CD4-positive, alpha-beta T cell treated with Interleukin-21 for 1 hour (primary cell): Measurements from ENCODE around the gene PPM1H.
"Not testable (repeated sequence)": the region's sequence is repeated elsewhere in the genome, so short reads cannot be mapped to it uniquely, and the experiment has no call there.

Experiments
- DNase-seq: peaks from one replicate; pipeline ENCODE4 v3.0.0-alpha.2; 2020

PPM1H gene

GRCh38 chr12:62934799-62935674 lies at the start of gene PPM1H:
Gene PPM1H (minus strand): TSS chr12:62935150. CDS start chr12:62934736, 414 bp downstream.
- no peak for DNase-seq

GRCh38 chr12:62983594-62983993 lies 48.6 kb upstream of the PPM1H start:
- DNase-seq: no peak

- no peak for DNase-seq
Observed at GRCh38 chr12:62978768-62979167, 43.8 kb upstream of the PPM1H start.

GRCh38 chr12:62977883-62978282 lies 42.9 kb upstream of the PPM1H start:
- no peak for DNase-seq

- DNase-seq: no peak
Observed at GRCh38 chr12:62977418-62977817, 42.5 kb upstream of the PPM1H start.

- DNase-seq: no peak
Observed at GRCh38 chr12:62976110-62976662, 41.2 kb upstream of the PPM1H start.

GRCh38 chr12:62971769-62972525 lies 37.0 kb upstream of the PPM1H start:
- no peak for DNase-seq

- no peak for DNase-seq
Observed at GRCh38 chr12:62969695-62970094, 34.7 kb upstream of the PPM1H start.

GRCh38 chr12:62967701-62968100 lies 32.8 kb upstream of the PPM1H start:
- no peak for DNase-seq

- DNase-seq: no peak
Observed at GRCh38 chr12:62966990-62967506, 32.1 kb upstream of the PPM1H start.

- not testable (repeated sequence) for DNase-seq
Observed at GRCh38 chr12:62966446-62966989, 31.6 kb upstream of the PPM1H start.

GRCh38 chr12:62965700-62966099 lies 30.8 kb upstream of the PPM1H start:
- not testable (repeated sequence) for DNase-seq

GRCh38 chr12:62965242-62965641 lies 30.3 kb upstream of the PPM1H start:
- DNase-seq: not testable (repeated sequence)

GRCh38 chr12:62963486-62964041 lies 28.6 kb upstream of the PPM1H start:
- no peak for DNase-seq

GRCh38 chr12:62960324-62960723 lies 25.4 kb upstream of the PPM1H start:
- DNase-seq: no peak

GRCh38 chr12:62959745-62960144 lies 24.8 kb upstream of the PPM1H start:
- DNase-seq: no peak

GRCh38 chr12:62957233-62957953 lies 22.4 kb upstream of the PPM1H start:
- DNase-seq: no peak

GRCh38 chr12:62955678-62956077 lies 20.7 kb upstream of the PPM1H start:
- no peak for DNase-seq

GRCh38 chr12:62950317-62950716 lies 15.4 kb upstream of the PPM1H start:
- DNase-seq: no peak

GRCh38 chr12:62948123-62948522 lies 13.2 kb upstream of the PPM1H start:
- no peak for DNase-seq

GRCh38 chr12:62947364-62947763 lies 12.4 kb upstream of the PPM1H start:
- DNase-seq: no peak

GRCh38 chr12:62943779-62944395 lies 8.9 kb upstream of the PPM1H start:
- DNase-seq: no peak
